Endothelial cell of umbilical vein (primary cell): ENCODE results near the gene AIDA. TPM values are rescaled to one million over a fixed set of nuclear protein-coding genes. Genes with fewer than 3 reads are reported as not detected.

Source experiments
- BruUV-seq: library from RNA; stranded (reverse); fragments of 400-500 nt; replicated peaks from 2 replicates; lab custom pipeline; 2021; lab: Mats Ljungman, UMichigan
- CTCF ChIA-PET: fragments of 300-600, 350-600 bp; sonication (Branson Sonifier 250); formaldehyde crosslinking; loops from one replicate; lab custom pipeline; 2021; ENCODE audit warnings: antibody characterized with exemption, inconsistent platforms; lab: Charles Lee
- POLR2A ChIA-PET: fragments of 300-600, 350-600 bp; sonication (Branson Sonifier 250); formaldehyde crosslinking; loops from one replicate; lab custom pipeline; 2021; ENCODE audit warnings: antibody characterized with exemption, inconsistent platforms; lab: Charles Lee
- DNase-seq: peaks from one replicate; pipeline ENCODE4 v3.0.0-alpha.2; 2011; ENCODE audit warnings: low read depth, low spot score
- FAIRE-seq: peaks from 2 replicates; lab custom pipeline; 2011; peaks lifted over from hg19 to GRCh38; lab: Jason Lieb, UNC
- H2AFZ ChIP-seq: 2 replicates; pipeline ENCODE4 v1.6.0; 2012; ENCODE audit warnings: low read depth, low read length, control low read depth, inconsistent platforms
- H3K27ac ChIP-seq: 2 replicates; pipeline ENCODE4 v1.5.1; 2011; ENCODE audit warnings: low read depth, mild to moderate bottlenecking, control low read depth, low read length, moderate library complexity; ENCODE audit not compliant: insufficient read depth
- H3K27me3 ChIP-seq, 2 experiments: 2 replicates each; pipeline versions ENCODE4 v1.6.0 to v1.6.1; 2011; ENCODE audit warnings: low read length in 2 of 2, mixed read lengths in 1 of 2; ENCODE audit not compliant: control insufficient read depth in 2 of 2, insufficient read depth in 2 of 2
- H3K36me3 ChIP-seq, 2 experiments: 2 replicates in 1 of 2; 3 replicates in 1 of 2; pipeline ENCODE4 v1.5.1; 2011; ENCODE audit warnings: low read length in 2 of 2, mild to moderate bottlenecking in 1 of 2, moderate library complexity in 1 of 2; ENCODE audit not compliant: control insufficient read depth in 2 of 2, insufficient read depth in 2 of 2; ENCODE audit errors: extremely low read depth in 1 of 2
- H3K4me1 ChIP-seq: 3 replicates; pipeline ENCODE4 v1.5.1; 2011; ENCODE audit warnings: mild to moderate bottlenecking, low read length; ENCODE audit not compliant: control insufficient read depth, insufficient read depth; ENCODE audit errors: extremely low read depth
- H3K4me2 ChIP-seq: 2 replicates; pipeline ENCODE4 v1.6.1; 2011; ENCODE audit warnings: low read length, control low read depth, mixed read lengths; ENCODE audit not compliant: insufficient read depth
- H3K4me3 ChIP-seq, 3 experiments: fragments of 200-600 bp in 1 of 3; sonication (generic), shearing (Covaris generic) in 1 of 3; replicated peaks in 1 of 3; 2 replicates each; pipeline ENCODE4 v1.5.1; 2011 to 2016; ENCODE audit warnings: control low read depth in 3 of 3, low read length in 3 of 3, mild to moderate bottlenecking in 2 of 3, inconsistent platforms in 1 of 3, low read depth in 1 of 3, moderate library complexity in 1 of 3; ENCODE audit not compliant: insufficient read depth in 1 of 3
- H3K79me2 ChIP-seq: 2 replicates; pipeline ENCODE4 v1.6.0; 2012; ENCODE audit warnings: low read length, inconsistent platforms; ENCODE audit not compliant: control insufficient read depth, insufficient read depth
- H3K9ac ChIP-seq: replicated peaks from 2 replicates; pipeline ENCODE3; 2011; ENCODE audit warnings: low read length, control low read depth; ENCODE audit not compliant: insufficient read depth; ENCODE audit errors: extremely low read depth
- H3K9me1 ChIP-seq: replicated peaks from 3 replicates; pipeline ENCODE4 v1.6.0; 2011; ENCODE audit warnings: mild to moderate bottlenecking, low read length; ENCODE audit not compliant: control insufficient read depth, insufficient read depth; ENCODE audit errors: extremely low read depth
- H3K9me3 ChIP-seq: replicated peaks from 2 replicates; pipeline ENCODE4 v1.5.1; 2012; ENCODE audit warnings: low read length, inconsistent platforms; ENCODE audit not compliant: control insufficient read depth, insufficient read depth
- H4K20me1 ChIP-seq: replicated peaks from 2 replicates; pipeline ENCODE3; 2011; ENCODE audit warnings: mild to moderate bottlenecking, low read length; ENCODE audit not compliant: control insufficient read depth, insufficient read depth; ENCODE audit errors: extremely low read depth
- EZH2 ChIP-seq: IDR thresholded peaks from 2 replicates; pipeline ENCODE4 v1.6.1; 2012; ENCODE audit warnings: borderline replicate concordance, low read depth, mild to moderate bottlenecking, moderate library complexity, low read length, inconsistent platforms; ENCODE audit not compliant: severe bottlenecking
- FOS ChIP-seq: IDR thresholded peaks from 2 replicates; pipeline ENCODE4 v1.6.1; 2011; ENCODE audit warnings: mild to moderate bottlenecking, low read length, moderate library complexity, borderline replicate concordance; ENCODE audit not compliant: insufficient read depth
- GATA2 ChIP-seq: IDR thresholded peaks from 2 replicates; pipeline ENCODE4 v1.7.0; 2011; ENCODE audit warnings: low read depth, mild to moderate bottlenecking, moderate library complexity, mixed read lengths, low read length; ENCODE audit not compliant: insufficient read length, insufficient read depth
- JUN ChIP-seq: IDR thresholded peaks from 2 replicates; pipeline ENCODE4 v1.6.1; 2011; ENCODE audit warnings: borderline replicate concordance, low read depth; ENCODE audit not compliant: insufficient read length, insufficient read depth
- MYC ChIP-seq: IDR thresholded peaks from one replicate; pipeline ENCODE4 v1.6.1; 2011; ENCODE audit warnings: mild to moderate bottlenecking, low read depth, low read length
- POLR2A ChIP-seq: IDR thresholded peaks from 2 replicates; pipeline ENCODE4 v1.6.1; 2012; ENCODE audit warnings: low read depth, mild to moderate bottlenecking, control low read depth, low read length
- POLR2AphosphoS5 ChIP-seq: IDR thresholded peaks from 2 replicates; pipeline ENCODE4 v1.6.1; 2012; ENCODE audit warnings: low read depth, mild to moderate bottlenecking, control low read depth, low read length, moderate library complexity; ENCODE audit not compliant: insufficient read depth
- dilution Hi-C: fragments of 300-500 bp; cut with MboI; formaldehyde crosslinking; loops from one replicate; pipeline ENCODE4 v1.15.0; 2019; ENCODE audit warnings: low sequenced_read_pairs; ENCODE audit not compliant: extremely low pct_ligation_motif_present
- intact Hi-C: fragments of 100-400 bp; cut with micrococcal nuclease; formaldehyde crosslinking; loops from one replicate; pipeline ENCODE4 v1.10.0; 2022
- polyA plus RNA-seq, 4 experiments: library from polyadenylated mRNA; depleted of rRNA in 3 of 4; stranded (reverse) in 3 of 4; unstranded in 1 of 4; fragments of >200 nt; gene quantifications; 2 replicates each; pipeline versions ENCODE4 v1.2.1 to v1.2.3, GENCODE V29; 2011 to 2012; ENCODE audit warnings: missing spikeins in 1 of 4
- total RNA-seq: library from RNA; stranded (reverse); gene quantifications from 2 replicates; pipeline ENCODE4 v1.2.3, GENCODE V29; 2021
- TF ChIP-seq, protein P1 (sequence below): IDR thresholded peaks from 2 replicates; pipeline ENCODE4 v1.6.1; 2011; ENCODE audit not compliant: insufficient read depth, insufficient read length
- TF ChIP-seq, protein P2 (sequence below), 2 donors: IDR thresholded peaks; 1 replicate in 1 of 2; 2 replicates in 1 of 2; pipeline ENCODE4 v1.5.1; 2011; ENCODE audit warnings: low read length in 2 of 2, mild to moderate bottlenecking in 2 of 2, moderate library complexity in 2 of 2, control low read depth in 1 of 2, inconsistent platforms in 1 of 2, low read depth in 1 of 2; ENCODE audit not compliant: insufficient read depth in 1 of 2; ENCODE audit errors: extremely low read depth in 1 of 2

The AIDA gene
- total and polyA plus RNA-seq, 2 donors (not counting 3 experiments of a cell fraction or from before 2014, with no cell fraction given): 32.8 to 75.4 TPM

DNA sequence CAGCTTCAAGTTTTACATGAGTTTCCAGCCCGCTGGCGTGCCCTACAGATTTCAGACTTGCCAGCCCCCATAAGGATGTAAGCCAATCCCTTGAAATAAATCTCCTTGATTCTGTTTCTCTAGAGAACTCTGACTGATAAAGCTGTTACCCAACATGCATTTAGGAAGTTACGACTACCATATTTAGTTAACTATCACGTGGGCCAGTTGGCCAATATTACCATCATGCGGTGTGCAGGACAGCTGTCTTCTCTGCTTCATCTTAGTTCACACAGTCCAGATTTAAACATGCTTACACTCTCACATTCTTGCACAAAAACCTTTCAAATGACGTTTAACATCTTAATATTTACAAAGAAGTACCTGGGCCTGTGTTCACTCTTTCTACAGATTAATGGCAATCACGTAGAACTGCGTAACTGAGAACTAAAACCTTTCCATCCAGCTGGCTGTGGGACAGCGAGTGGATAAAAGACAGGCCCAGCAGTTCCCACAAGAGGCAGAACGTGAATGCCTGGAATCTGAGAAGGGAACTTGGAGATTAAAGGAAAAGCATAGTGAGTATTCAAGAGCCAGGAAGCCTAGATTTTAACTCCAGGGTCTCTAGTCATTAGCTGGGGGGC is 45.5 kb upstream of the AIDA start:
- DNase-seq: no peak
- Histone ChIP-seq H3K4me3 (no peak overlapping the region), H3K27me3 (peaks cover 0 to 4% of the 10 kb centered on the region in 2 experiments), H3K27ac (no peak overlapping the region), H3K79me2 (no peaks in the 10 kb centered on the region), H3K36me3 (no peaks in the 10 kb centered on the region), H3K9me1 (no peaks in the 10 kb centered on the region), H3K9me3 (no peaks in the 10 kb centered on the region), H4K20me1 (no peaks in the 10 kb centered on the region), H2AFZ (no peak overlapping the region), H3K4me2 (no peak overlapping the region), H3K9ac (no peak overlapping the region), H3K4me1 (no peaks in the 10 kb centered on the region)
- no TSS peak for BruUV-seq
- intact Hi-C loops: no loop called here
- ChIA-PET POLR2A (no interaction called here), CTCF (no interaction called here)
- TF ChIP-seq, protein P1, sequence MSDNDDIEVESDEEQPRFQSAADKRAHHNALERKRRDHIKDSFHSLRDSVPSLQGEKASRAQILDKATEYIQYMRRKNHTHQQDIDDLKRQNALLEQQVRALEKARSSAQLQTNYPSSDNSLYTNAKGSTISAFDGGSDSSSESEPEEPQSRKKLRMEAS: no peak
- TF ChIP-seq GATA2: no peak
- TF ChIP-seq MYC: no peak
- TF ChIP-seq FOS: no peak
- no peak for TF ChIP-seq POLR2AphosphoS5
- TF ChIP-seq EZH2: no peak
- TF ChIP-seq POLR2A: no peak
- TF ChIP-seq, protein P2, sequence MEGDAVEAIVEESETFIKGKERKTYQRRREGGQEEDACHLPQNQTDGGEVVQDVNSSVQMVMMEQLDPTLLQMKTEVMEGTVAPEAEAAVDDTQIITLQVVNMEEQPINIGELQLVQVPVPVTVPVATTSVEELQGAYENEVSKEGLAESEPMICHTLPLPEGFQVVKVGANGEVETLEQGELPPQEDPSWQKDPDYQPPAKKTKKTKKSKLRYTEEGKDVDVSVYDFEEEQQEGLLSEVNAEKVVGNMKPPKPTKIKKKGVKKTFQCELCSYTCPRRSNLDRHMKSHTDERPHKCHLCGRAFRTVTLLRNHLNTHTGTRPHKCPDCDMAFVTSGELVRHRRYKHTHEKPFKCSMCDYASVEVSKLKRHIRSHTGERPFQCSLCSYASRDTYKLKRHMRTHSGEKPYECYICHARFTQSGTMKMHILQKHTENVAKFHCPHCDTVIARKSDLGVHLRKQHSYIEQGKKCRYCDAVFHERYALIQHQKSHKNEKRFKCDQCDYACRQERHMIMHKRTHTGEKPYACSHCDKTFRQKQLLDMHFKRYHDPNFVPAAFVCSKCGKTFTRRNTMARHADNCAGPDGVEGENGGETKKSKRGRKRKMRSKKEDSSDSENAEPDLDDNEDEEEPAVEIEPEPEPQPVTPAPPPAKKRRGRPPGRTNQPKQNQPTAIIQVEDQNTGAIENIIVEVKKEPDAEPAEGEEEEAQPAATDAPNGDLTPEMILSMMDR (IDR thresholded peaks at IDR 0.05; ENCODE audit: extremely low read depth in 1 of 2, insufficient read depth in 1 of 2, low read depth in 1 of 2, low read length in 2 of 2): no peak
- TF ChIP-seq JUN: no peak
- dilution Hi-C loops: no loop called here
- no peak for FAIRE-seq
